Pancreas (tissue), 10 donors: ENCODE measurements around the gene DGKD. TPM values are rescaled to one million over a fixed set of nuclear protein-coding genes. Genes with fewer than 3 reads are reported as not detected.

Experiments
- ATAC-seq, 4 donors: fragments of 200-7000 bp; cut with Tn5 transposase; one replicate each; pipeline versions ENCODE4 v1.8.0 to v1.9.1; 2020; ENCODE audit warnings: mild to moderate bottlenecking in 4 of 4, moderate library complexity in 4 of 4
- DNase-seq, 6 donors: peaks; one replicate each; pipeline ENCODE4 v3.0.0-alpha.2; 2020
- FAIRE-seq: peaks from 2 replicates; lab custom pipeline; 2012; peaks lifted over from hg19 to GRCh38; lab: Jason Lieb, UNC
- H3K27ac ChIP-seq, 4 donors: fragments of 200-600 bp; sonication (generic); 1 replicate in 3 of 4; 2 replicates in 1 of 4; pipeline versions ENCODE4 v1.5.0 to v1.8.0; 2020
- H3K27me3 ChIP-seq, 4 donors: fragments of 200-600 bp; one replicate each; pipeline ENCODE4 v1.8.0; 2021
- H3K36me3 ChIP-seq, 3 donors: fragments of 200-600 bp; sonication (generic) in 1 of 3; one replicate each; pipeline versions ENCODE4 v1.5.0 to v1.8.0; 2020 to 2021
- H3K4me1 ChIP-seq, 3 donors: fragments of 200-600 bp; one replicate each; pipeline ENCODE4 v1.8.0; 2021
- H3K4me3 ChIP-seq, 4 donors: fragments of 200-600 bp; sonication (generic) in 2 of 4; one replicate each; pipeline versions ENCODE4 v1.5.0 to v1.8.0; 2020 to 2021
- H3K9me3 ChIP-seq, 4 donors: fragments of 200-600 bp; one replicate each; pipeline ENCODE4 v1.8.0; 2021
- CTCF ChIP-seq, 4 donors: fragments of 200-600 bp; sonication (generic) in 3 of 4; IDR thresholded peaks; one replicate each; pipeline versions ENCODE4 v1.5.0 to v1.8.0; 2021; ENCODE audit warnings: antibody characterized with exemption in 4 of 4
- WGBS, 2 donors: extraction: QIAGEN DNeasy Blood & Tissue Kit; methylation state at CpG; one replicate each; pipeline ENCODE4 v1.1.7; 2013; 5-methylcytosine and 5-hydroxymethylcytosine counted together
- intact Hi-C, 3 donors: fragments of 100-400 bp; cut with DNase I; formaldehyde crosslinking; loops; one replicate each; pipeline versions ENCODE4 v1.11.1 to v1.14.2; 2022
- polyA plus RNA-seq, 2 donors: library from polyadenylated mRNA; stranded (reverse); fragments of 200-250 nt; gene quantifications; one replicate each; pipeline ENCODE4 v1.2.3, GENCODE V29; 2013
- total RNA-seq, 6 donors: library from RNA; stranded (reverse); fragmentation: NEBNext Ultra II Directional in 4 of 6; extraction: Animal tissue kit (Norgen Biotek cat#: 25700) in 4 of 6; gene quantifications; one replicate each; pipeline versions ENCODE4 v1.2.1 to v1.2.4, GENCODE V29; 2021 to 2023
- donor health status: healthy with polysubstance abuse.
- donor health status: DM: no; HTN: no; CAD: no; lungs with moderate emphysema.
- donor health status: DM: no; HTN: no; CAD: no.
- donor health status: control.
- donor health status: control.
- donor health status: Bipolar disorder and iron deficiency.
- donor health status: DM: yes; HTN: yes; CAD: no.
- donor health status: DM: no; HTN: no; CAD: no.
- donor health status: DM: no; HTN: no; CAD: no.
- donor health status: DM: yes; HTN: yes; CAD: no.

DGKD gene
- total and polyA plus RNA-seq, 8 donors, result 6.7 to 16.3 (median 8.9) TPM

DNA sequence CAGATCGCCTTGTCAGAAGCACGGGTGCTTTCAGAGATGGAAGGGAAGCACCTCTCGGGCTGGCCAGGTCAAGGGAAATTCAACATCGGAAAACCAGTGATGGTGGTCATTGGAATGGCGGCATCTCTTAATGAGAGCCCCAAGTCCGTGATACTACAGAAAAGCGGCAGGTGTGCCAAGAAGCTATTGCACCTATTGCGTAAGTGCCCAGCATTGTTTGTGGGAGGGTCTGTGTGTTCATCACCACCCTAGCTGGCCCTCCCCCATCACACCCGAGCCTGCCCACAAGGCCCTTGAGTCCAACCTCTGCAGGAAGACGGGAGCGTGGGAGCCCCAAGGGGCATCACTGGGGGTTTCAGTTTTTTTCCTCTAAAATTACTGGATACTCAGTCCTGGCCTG, 100.7 kb downstream of the DGKD start:
- ATAC-seq, result no peak
- DNase-seq, result no peak

DNA sequence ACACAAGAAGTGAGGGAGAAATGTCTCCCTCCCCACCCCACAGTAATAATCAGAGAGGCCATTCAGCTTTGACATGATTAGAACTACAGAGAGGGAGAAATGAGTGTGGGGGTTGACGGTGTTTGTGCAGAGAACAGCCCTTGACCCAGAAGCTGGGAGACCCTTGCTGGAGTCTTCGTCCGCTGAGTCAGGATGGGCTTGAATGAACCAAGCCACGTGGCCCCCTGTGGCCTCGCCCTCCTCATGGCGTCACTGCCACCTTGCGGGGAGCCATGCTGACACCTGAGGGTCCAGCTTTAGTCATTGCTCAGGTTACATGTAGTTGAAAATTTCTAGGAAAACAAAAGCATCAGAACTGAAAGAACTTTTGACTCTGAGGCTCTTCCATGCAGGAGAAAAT, 101.2 kb downstream of the DGKD start:
- no peaks in the 10 kb centered on the region for H3K4me1 ChIP-seq
- peaks cover 0 to 31% (median 3%) of the 10 kb centered on the region in 3 donors for H3K36me3 ChIP-seq
- no peak for TF ChIP-seq CTCF (IDR thresholded peaks at IDR 0.05)
- intact Hi-C loops, result no loop called here
- H3K9me3 ChIP-seq, result no peaks in the 10 kb centered on the region
- H3K4me3 ChIP-seq, result no peak overlapping the region
- no peak for ATAC-seq
- DNase-seq, result no peak
- no peaks in the 10 kb centered on the region for H3K27me3 ChIP-seq
- WGBS, 2 donors, result 95 to 99% methylated on average over 7 of the region's 7 CpGs
- FAIRE-seq, result no peak
- H3K27ac ChIP-seq, result no peak overlapping the region

More for the DNA sequence above, 100.7 kb downstream of the DGKD start:
- Histone ChIP-seq H3K4me3 (no peak overlapping the region), H3K36me3 (peaks cover 0 to 31% (median 3%) of the 10 kb centered on the region in 3 donors), H3K27ac (no peak overlapping the region), H3K4me1 (no peaks in the 10 kb centered on the region), H3K27me3 (no peaks in the 10 kb centered on the region), H3K9me3 (no peaks in the 10 kb centered on the region)
- no peak for FAIRE-seq
- intact Hi-C loops, result no loop called here
- WGBS, 2 donors, result 90 to 92% methylated on average over 11 of the region's 11 CpGs
- no peak for TF ChIP-seq CTCF (IDR thresholded peaks at IDR 0.05)

- Histone ChIP-seq H3K4me3 (no peak overlapping the region), H3K36me3 (peaks cover 0 to 31% (median 3%) of the 10 kb centered on the region in 3 donors), H3K27me3 (no peaks in the 10 kb centered on the region), H3K9me3 (no peaks in the 10 kb centered on the region), H3K27ac (no peak overlapping the region), H3K4me1 (no peaks in the 10 kb centered on the region)
- TF ChIP-seq CTCF (IDR thresholded peaks at IDR 0.05), result no peak
- FAIRE-seq, result no peak
- 92 to 94% methylated on average over 11 of the region's 11 CpGs for WGBS, 2 donors
- intact Hi-C loops, result no loop called here
- ATAC-seq, result no peak
- no peak for DNase-seq
These were observed 101.8 kb downstream of the DGKD start for GRCh38 chr2:233456111-233456510.

- no peak for FAIRE-seq
- 86 to 95% methylated on average over 5 of the region's 5 CpGs for WGBS, 2 donors
- Histone ChIP-seq H3K27ac (no peak overlapping the region), H3K9me3 (no peaks in the 10 kb centered on the region), H3K27me3 (no peaks in the 10 kb centered on the region), H3K4me3 (no peak overlapping the region), H3K4me1 (no peaks in the 10 kb centered on the region), H3K36me3 (peaks cover 0 to 24% (median 3%) of the 10 kb centered on the region in 3 donors)
- intact Hi-C loops, result no loop called here
- DNase-seq, result peak in 1 of 6 donors; percentile 31
- TF ChIP-seq CTCF (IDR thresholded peaks at IDR 0.05), result no peak
- ATAC-seq, result no peak
These were observed 102.6 kb downstream of the DGKD start for GRCh38 chr2:233456934-233457333.

DNA sequence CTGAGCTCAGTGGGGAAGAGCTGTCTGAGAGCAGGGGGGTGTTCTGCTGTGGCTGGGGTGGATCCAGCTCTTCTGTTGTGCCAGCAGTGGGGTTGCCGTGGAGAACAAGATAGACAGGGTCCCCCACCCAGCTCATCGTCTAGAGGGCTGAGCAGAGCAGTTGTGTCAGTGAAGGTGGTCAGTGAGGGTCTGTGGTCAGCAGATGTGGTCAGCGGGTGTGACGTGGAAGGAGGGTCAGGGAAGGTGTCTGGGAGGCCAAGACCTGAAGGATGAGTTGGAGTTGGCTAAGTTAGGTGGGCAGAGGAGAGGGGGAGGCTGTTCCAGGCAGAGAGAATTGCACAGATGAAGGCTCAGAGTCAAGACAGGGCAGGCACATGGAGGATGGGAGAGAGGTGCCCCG, 103.1 kb downstream of the DGKD start:
- H3K27ac ChIP-seq, result no peak overlapping the region

More for the DNA sequence above, 103.1 kb downstream of the DGKD start:
- FAIRE-seq (no peak), ATAC-seq (no peak), DNase-seq (peak in 1 of 6 donors; percentile 24)
- intact Hi-C loops, result no loop called here
- peaks cover 0 to 21% (median 3%) of the 10 kb centered on the region in 3 donors for H3K36me3 ChIP-seq
- no peaks in the 10 kb centered on the region for H3K9me3 ChIP-seq
- no peaks in the 10 kb centered on the region for H3K27me3 ChIP-seq
- H3K4me3 ChIP-seq, result no peak overlapping the region
- H3K4me1 ChIP-seq, result no peaks in the 10 kb centered on the region
- no peak for TF ChIP-seq CTCF (IDR thresholded peaks at IDR 0.05)
- 90 to 94% methylated on average over 5 of the region's 5 CpGs for WGBS, 2 donors
